Activated T-helper 17 cell treated with anti-CD3 and anti-CD28 coated beads, Interleukin-2, amount 50 U/mL, for 72 hours (primary cell): ENCODE results near the gene SPINK1. TPM values are rescaled to one million over a fixed set of nuclear protein-coding genes. Genes with fewer than 3 reads are reported as not detected.
"Not testable (repeated sequence)": the region's sequence is repeated elsewhere in the genome, so short reads cannot be mapped to it uniquely, and the experiment has no call there.

Source experiments
- ATAC-seq: fragments of 150-1000 bp; cut with Tn5 transposase; replicated peaks from 2 replicates; pipeline ENCODE4 v1.10.0; 2021; ENCODE audit warnings: mild to moderate bottlenecking, moderate library complexity
- H3K27ac Mint-ChIP-seq: one replicate; pipeline ENCODE4 v1.8.0; 2022; ENCODE audit warnings: mixed read lengths
- H3K27me3 Mint-ChIP-seq: one replicate; pipeline ENCODE4 v1.8.0; 2022; ENCODE audit warnings: mixed read lengths
- H3K36me3 Mint-ChIP-seq: one replicate; pipeline ENCODE4 v1.8.0; 2022; ENCODE audit warnings: low read depth, mild to moderate bottlenecking, mixed read lengths
- H3K4me1 Mint-ChIP-seq: one replicate; pipeline ENCODE4 v1.8.0; 2022; ENCODE audit warnings: mixed read lengths
- H3K4me3 Mint-ChIP-seq: one replicate; pipeline ENCODE4 v1.8.0; 2022; ENCODE audit warnings: mild to moderate bottlenecking, mixed read lengths
- H3K9me3 Mint-ChIP-seq: one replicate; pipeline ENCODE4 v1.8.0; 2022; ENCODE audit warnings: mixed read lengths
- total RNA-seq, 2 donors: library from RNA; stranded (reverse); gene quantifications; one replicate each; pipeline ENCODE4 v1.2.3, GENCODE V29; 2022

Gene SPINK1
- total RNA-seq: not detected

- Mint-ChIP-seq H3K27me3 (peaks cover 22% of the 10 kb centered on the region), H3K4me3 (no peak within 1 kb of the TSS), H3K36me3 (no peaks in the 10 kb centered on the region), H3K9me3 (no peaks in the 10 kb centered on the region), H3K4me1 (no peaks in the 10 kb centered on the region), H3K27ac (no peak within 1 kb of the TSS)
- ATAC-seq: no peak
Observed at GRCh38 chr5:147831465-147831864, at the start of gene SPINK1. SPINK1 (minus strand) TSS chr5:147831671; CDS start chr5:147831577, 94 bp downstream.

DNA sequence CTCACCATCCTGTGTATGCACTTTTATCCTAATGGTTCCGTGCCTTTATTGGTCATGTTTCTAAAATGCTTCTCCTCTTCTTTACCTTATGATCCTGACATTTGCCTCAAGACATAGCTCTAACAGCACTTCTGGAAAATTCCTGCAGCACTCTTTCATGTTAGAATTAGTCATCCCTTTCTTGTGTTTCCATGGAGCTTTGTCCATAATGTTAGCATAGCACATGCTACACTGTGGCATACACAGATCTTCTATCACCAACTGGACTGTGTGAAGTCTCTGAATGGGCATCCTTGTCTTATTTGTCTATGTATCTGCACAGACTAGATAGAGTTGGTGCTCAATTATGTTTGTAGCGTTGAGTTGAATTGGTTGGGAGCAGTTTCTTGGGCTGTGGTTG is 49.0 kb upstream of the SPINK1 start:
- Mint-ChIP-seq H3K27ac (no peak overlapping the region), H3K36me3 (no peaks in the 10 kb centered on the region), H3K4me3 (no peak overlapping the region), H3K9me3 (no peaks in the 10 kb centered on the region), H3K27me3 (peaks cover 19% of the 10 kb centered on the region), H3K4me1 (no peaks in the 10 kb centered on the region)
- ATAC-seq: no peak

DNA sequence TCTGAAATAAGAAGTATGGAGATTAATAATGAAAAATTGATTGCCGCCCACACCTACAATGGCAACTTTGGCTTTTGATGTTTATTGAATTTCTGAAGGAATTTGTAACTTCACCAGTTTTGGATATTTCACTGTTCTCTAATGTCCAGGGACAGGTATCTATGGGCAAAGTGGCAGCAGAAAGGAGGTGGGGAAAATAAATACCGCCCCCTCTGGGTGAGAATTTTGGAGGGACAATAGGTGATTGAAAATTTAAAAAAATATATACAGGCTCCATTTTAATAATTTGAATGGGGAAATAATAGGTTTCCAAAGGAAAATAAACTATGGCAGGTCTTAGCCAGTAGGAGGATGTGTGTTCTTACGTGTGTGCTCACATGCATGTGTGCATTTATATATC is 48.3 kb upstream of the SPINK1 start:
- no peaks in the 10 kb centered on the region for H3K4me1 Mint-ChIP-seq
- H3K9me3 Mint-ChIP-seq: no peaks in the 10 kb centered on the region
- H3K36me3 Mint-ChIP-seq: no peaks in the 10 kb centered on the region
- no peak overlapping the region for H3K27ac Mint-ChIP-seq
- peaks cover 12% of the 10 kb centered on the region for H3K27me3 Mint-ChIP-seq
- H3K4me3 Mint-ChIP-seq: no peak overlapping the region
- ATAC-seq: no peak

- Mint-ChIP-seq H3K36me3 (no peaks in the 10 kb centered on the region), H3K9me3 (no peaks in the 10 kb centered on the region), H3K27me3 (peaks cover 9% of the 10 kb centered on the region), H3K4me1 (no peaks in the 10 kb centered on the region), H3K4me3 (no peak within 1 kb of the TSS), H3K27ac (no peak within 1 kb of the TSS)
- no peak for ATAC-seq
Observed at GRCh38 chr5:147878066-147878759, 46.7 kb upstream of the SPINK1 start, which contains the start of gene SCGB3A2. SCGB3A2 (plus strand) TSS chr5:147878711; CDS start chr5:147878804, 93 bp downstream.

DNA sequence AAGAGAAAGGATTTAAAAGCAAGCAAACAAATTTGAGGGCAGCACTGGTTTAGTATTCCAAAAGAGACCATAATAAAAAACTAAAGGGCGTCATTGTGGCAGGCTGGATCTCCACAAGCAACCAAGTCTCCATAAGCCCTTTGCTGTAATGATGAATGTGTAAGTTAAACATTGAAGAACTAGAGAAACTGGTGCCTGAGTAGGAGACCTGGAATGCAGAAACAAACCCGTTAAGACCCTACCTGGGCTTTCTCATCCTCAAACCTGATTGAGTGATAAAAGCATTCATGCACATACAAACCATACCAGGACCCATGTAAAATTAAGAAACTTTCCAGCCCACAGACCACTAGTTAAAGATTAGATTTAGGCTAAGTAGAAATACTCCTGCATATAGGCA is 45.2 kb upstream of the SPINK1 start:
- Mint-ChIP-seq H3K4me3 (no peak overlapping the region), H3K36me3 (no peaks in the 10 kb centered on the region), H3K4me1 (no peaks in the 10 kb centered on the region), H3K27ac (no peak overlapping the region), H3K27me3 (peaks cover 9% of the 10 kb centered on the region), H3K9me3 (no peaks in the 10 kb centered on the region)
- ATAC-seq: no peak

GRCh38 chr5:147876141-147876540 is 44.7 kb upstream of the SPINK1 start:
- H3K27ac Mint-ChIP-seq: no peak overlapping the region
- H3K4me1 Mint-ChIP-seq: no peaks in the 10 kb centered on the region
- no peaks in the 10 kb centered on the region for H3K9me3 Mint-ChIP-seq
- H3K36me3 Mint-ChIP-seq: no peaks in the 10 kb centered on the region
- H3K27me3 Mint-ChIP-seq: peaks cover 9% of the 10 kb centered on the region
- no peak overlapping the region for H3K4me3 Mint-ChIP-seq
- ATAC-seq: no peak

- no peak overlapping the region for H3K27ac Mint-ChIP-seq
Observed at GRCh38 chr5:147874910-147875367, 43.5 kb upstream of the SPINK1 start.

DNA sequence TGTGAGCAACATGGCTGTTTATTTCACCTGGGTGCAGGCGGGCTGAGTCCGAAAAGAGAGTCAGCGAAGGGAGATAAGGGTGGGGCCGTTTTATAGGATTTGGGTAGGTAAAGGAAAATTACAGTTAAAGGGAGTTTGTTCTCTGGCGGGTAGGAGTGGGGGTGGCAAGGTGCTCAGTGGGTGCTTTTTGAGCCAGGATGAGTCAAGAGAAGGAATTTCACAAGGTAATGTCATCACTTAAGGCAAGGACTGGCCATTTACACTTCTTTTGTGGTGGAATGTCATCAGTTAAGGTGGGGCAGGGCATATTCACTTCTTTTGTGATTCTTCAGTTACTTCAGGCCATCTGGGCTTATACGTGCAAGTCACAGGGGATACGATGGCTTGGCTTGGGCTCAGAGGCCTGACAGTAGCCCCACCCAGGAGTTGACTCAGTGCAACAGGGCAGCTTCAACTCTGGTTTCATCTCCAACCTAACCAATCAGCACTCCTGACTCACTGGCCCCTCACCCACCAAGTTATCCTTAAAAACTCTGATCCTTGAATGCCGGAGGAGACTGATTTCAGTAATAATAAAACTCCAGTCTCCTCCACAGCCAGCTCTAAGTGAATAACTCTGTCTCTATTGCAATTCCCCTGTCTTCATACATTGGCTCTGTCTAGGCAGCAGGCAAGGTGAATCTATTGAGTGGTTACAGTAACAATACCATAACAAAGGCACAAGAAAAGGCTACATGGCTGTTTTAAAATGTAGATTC is 42.8 kb upstream of the SPINK1 start:
- not testable (repeated sequence) for H3K27me3 Mint-ChIP-seq, ATAC-seq, H3K36me3 Mint-ChIP-seq, H3K9me3 Mint-ChIP-seq, H3K4me3 Mint-ChIP-seq, H3K4me1 Mint-ChIP-seq, H3K27ac Mint-ChIP-seq

More at GRCh38 chr5:147874910-147875367, 43.5 kb upstream of the SPINK1 start:
- no peak for ATAC-seq
- H3K36me3 Mint-ChIP-seq: no peaks in the 10 kb centered on the region
- no peaks in the 10 kb centered on the region for H3K9me3 Mint-ChIP-seq
- H3K4me1 Mint-ChIP-seq: no peaks in the 10 kb centered on the region
- no peak overlapping the region for H3K4me3 Mint-ChIP-seq
- peaks cover 5% of the 10 kb centered on the region for H3K27me3 Mint-ChIP-seq

- H3K27ac Mint-ChIP-seq, H3K4me3 Mint-ChIP-seq, H3K9me3 Mint-ChIP-seq, H3K36me3 Mint-ChIP-seq, H3K27me3 Mint-ChIP-seq, ATAC-seq, H3K4me1 Mint-ChIP-seq: not testable (repeated sequence)
Observed at GRCh38 chr5:147872744-147873435, 41.4 kb upstream of the SPINK1 start.

GRCh38 chr5:147871980-147872549 is 40.6 kb upstream of the SPINK1 start:
- not testable (repeated sequence) for H3K4me1 Mint-ChIP-seq, H3K4me3 Mint-ChIP-seq, H3K9me3 Mint-ChIP-seq, ATAC-seq, H3K36me3 Mint-ChIP-seq, H3K27ac Mint-ChIP-seq, H3K27me3 Mint-ChIP-seq

DNA sequence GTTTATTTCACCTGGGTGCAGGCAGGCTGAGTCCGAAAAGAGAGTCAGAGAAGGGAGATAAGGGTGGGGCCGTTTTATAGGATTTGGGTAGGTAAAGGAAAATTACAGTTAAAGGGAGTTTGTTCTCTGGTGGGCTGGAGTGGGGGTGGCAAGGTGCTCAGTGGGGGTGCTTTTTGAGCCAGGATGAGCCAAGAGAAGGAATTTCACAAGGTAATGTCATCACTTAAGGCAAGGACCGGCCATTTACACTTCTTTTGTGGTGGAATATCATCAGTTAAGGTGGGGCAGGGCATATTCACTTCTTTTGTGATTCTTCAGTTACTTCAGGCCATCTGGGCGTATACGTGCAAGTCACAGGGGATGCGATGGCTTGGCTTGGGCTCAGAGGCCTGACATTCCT is 38.4 kb upstream of the SPINK1 start:
- H3K27ac Mint-ChIP-seq, H3K4me3 Mint-ChIP-seq, H3K36me3 Mint-ChIP-seq, H3K4me1 Mint-ChIP-seq, ATAC-seq, H3K27me3 Mint-ChIP-seq, H3K9me3 Mint-ChIP-seq: not testable (repeated sequence)

- H3K27me3 Mint-ChIP-seq: peaks cover 4% of the 10 kb centered on the region
- H3K4me1 Mint-ChIP-seq: no peaks in the 10 kb centered on the region
- ATAC-seq: no peak
- no peak overlapping the region for H3K27ac Mint-ChIP-seq
- H3K4me3 Mint-ChIP-seq: no peak overlapping the region
- no peaks in the 10 kb centered on the region for H3K36me3 Mint-ChIP-seq
- H3K9me3 Mint-ChIP-seq: no peaks in the 10 kb centered on the region
Observed at GRCh38 chr5:147869112-147869511, 37.6 kb upstream of the SPINK1 start.

DNA sequence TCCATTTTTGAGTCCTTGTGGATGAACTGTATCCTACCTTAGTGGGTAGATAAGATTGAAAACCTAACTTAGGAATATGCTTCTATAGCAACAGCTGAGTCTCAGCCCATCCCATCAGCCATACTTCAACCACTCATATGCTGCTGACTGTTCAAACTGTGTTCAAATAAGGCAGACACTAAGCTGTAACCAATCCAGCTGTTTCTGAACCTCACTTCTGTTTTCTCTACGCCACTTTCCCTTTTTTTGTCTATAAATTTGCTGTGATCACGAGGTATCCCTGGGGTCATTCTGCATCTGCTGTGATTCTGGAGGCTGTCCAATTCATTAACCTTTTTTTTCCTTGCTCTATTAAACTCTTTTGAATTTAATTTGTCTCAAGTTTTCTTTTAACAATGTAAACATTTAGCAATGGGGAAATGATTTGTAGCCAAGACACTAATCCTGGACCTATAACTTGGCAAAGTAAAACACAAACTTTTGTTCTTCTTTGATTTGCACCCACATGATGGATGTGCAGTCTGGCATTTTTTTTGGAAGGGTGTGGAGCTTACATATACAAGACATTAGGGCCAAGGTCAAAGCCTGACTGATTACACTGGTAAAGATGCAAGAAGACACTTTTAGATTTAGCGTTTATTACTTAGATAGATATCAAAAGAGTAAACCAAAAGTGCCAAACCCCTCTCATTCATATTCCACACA is 32.1 kb upstream of the SPINK1 start:
- Mint-ChIP-seq H3K36me3 (no peaks in the 10 kb centered on the region), H3K4me1 (no peaks in the 10 kb centered on the region), H3K27me3 (peaks cover 4% of the 10 kb centered on the region), H3K27ac (no peak overlapping the region), H3K9me3 (no peaks in the 10 kb centered on the region), H3K4me3 (no peak overlapping the region)
- ATAC-seq: no peak

- Mint-ChIP-seq H3K27ac (no peak overlapping the region), H3K9me3 (no peaks in the 10 kb centered on the region), H3K4me3 (no peak overlapping the region), H3K36me3 (no peaks in the 10 kb centered on the region), H3K27me3 (peaks cover 4% of the 10 kb centered on the region), H3K4me1 (no peaks in the 10 kb centered on the region)
- ATAC-seq: no peak
Observed at GRCh38 chr5:147860641-147861025, 29.2 kb upstream of the SPINK1 start.
